ENCODE data around the gene OPCML. TPM values are rescaled to one million over a fixed set of nuclear protein-coding genes. Genes with fewer than 3 reads are reported as not detected.

OPCML gene
- total RNA-seq, 1 donor = under 0.01 TPM

- H3K9me3 ChIP-seq (ENCODE audit: low read depth, low read length) = no peaks in the 10 kb centered on the region
- no peak overlapping the region for H3K4me3 ChIP-seq (ENCODE audit: low read length)
- no peaks in the 10 kb centered on the region for H3K27me3 ChIP-seq (ENCODE audit: insufficient read depth, low read length)
- no peaks in the 10 kb centered on the region for H3K4me1 ChIP-seq (ENCODE audit: insufficient read depth, low read length)
Measured at GRCh38 chr11:132452616-132453015, 1079.7 kb downstream of the OPCML start.

GRCh38 chr11:132451942-132452601, 1080.2 kb downstream of the OPCML start:
- no peaks in the 10 kb centered on the region for H3K4me1 ChIP-seq (ENCODE audit: insufficient read depth, low read length)
- H3K27me3 ChIP-seq (ENCODE audit: insufficient read depth, low read length) = no peaks in the 10 kb centered on the region
- H3K4me3 ChIP-seq (ENCODE audit: low read length) = no peak overlapping the region

GRCh38 chr11:132450631-132451030, 1081.7 kb downstream of the OPCML start:
- Histone ChIP-seq H3K4me3 (ENCODE audit: low read length) (no peak overlapping the region), H3K27me3 (ENCODE audit: insufficient read depth, low read length) (no peaks in the 10 kb centered on the region), H3K9me3 (ENCODE audit: low read depth, low read length) (no peaks in the 10 kb centered on the region), H3K4me1 (ENCODE audit: insufficient read depth, low read length) (no peaks in the 10 kb centered on the region)

More at GRCh38 chr11:132451942-132452601, 1080.2 kb downstream of the OPCML start:
- H3K9me3 ChIP-seq (ENCODE audit: low read depth, low read length) = no peaks in the 10 kb centered on the region

- H3K9me3 ChIP-seq (ENCODE audit: low read depth, low read length) = no peaks in the 10 kb centered on the region
- no peak overlapping the region for H3K4me3 ChIP-seq (ENCODE audit: low read length)
- H3K27me3 ChIP-seq (ENCODE audit: insufficient read depth, low read length) = no peaks in the 10 kb centered on the region
- H3K4me1 ChIP-seq (ENCODE audit: insufficient read depth, low read length) = no peaks in the 10 kb centered on the region
Measured at GRCh38 chr11:132448334-132448995, 1083.8 kb downstream of the OPCML start.

GRCh38 chr11:132447761-132448160, 1084.5 kb downstream of the OPCML start:
- Histone ChIP-seq H3K4me3 (ENCODE audit: low read length) (no peak overlapping the region), H3K4me1 (ENCODE audit: insufficient read depth, low read length) (no peaks in the 10 kb centered on the region), H3K9me3 (ENCODE audit: low read depth, low read length) (no peaks in the 10 kb centered on the region), H3K27me3 (ENCODE audit: insufficient read depth, low read length) (no peaks in the 10 kb centered on the region)

DNA sequence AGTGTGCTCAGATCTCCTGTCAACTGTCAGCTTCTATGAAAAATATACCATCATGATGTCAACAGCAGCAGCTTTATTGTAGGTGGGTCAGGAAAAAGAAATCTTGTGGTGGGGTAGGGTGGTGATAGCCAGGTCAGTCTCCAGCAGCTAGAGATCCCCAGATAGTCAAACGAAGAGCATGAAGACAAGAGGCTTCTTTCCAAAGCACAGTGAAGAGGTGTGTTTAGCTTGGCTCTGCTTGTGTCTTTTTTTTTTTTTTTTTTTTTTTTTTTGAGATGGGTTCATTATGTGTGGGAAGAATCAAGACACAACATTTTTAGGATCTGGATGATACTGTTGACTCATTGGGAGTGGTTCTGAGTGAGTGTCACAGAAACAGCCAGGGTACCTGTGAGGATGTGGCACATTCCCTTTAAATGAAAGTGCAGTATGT, 1086.4 kb downstream of the OPCML start:
- Histone ChIP-seq H3K4me1 (ENCODE audit: insufficient read depth, low read length) (no peaks in the 10 kb centered on the region), H3K4me3 (ENCODE audit: low read length) (no peak overlapping the region), H3K9me3 (ENCODE audit: low read depth, low read length) (no peaks in the 10 kb centered on the region), H3K27me3 (ENCODE audit: insufficient read depth, low read length) (no peaks in the 10 kb centered on the region)

GRCh38 chr11:132444911-132445310, 1087.4 kb downstream of the OPCML start:
- H3K9me3 ChIP-seq (ENCODE audit: low read depth, low read length) = no peaks in the 10 kb centered on the region
- no peaks in the 10 kb centered on the region for H3K4me1 ChIP-seq (ENCODE audit: insufficient read depth, low read length)
- H3K27me3 ChIP-seq (ENCODE audit: insufficient read depth, low read length) = no peaks in the 10 kb centered on the region
- H3K4me3 ChIP-seq (ENCODE audit: low read length) = no peak overlapping the region

- no peak overlapping the region for H3K4me3 ChIP-seq (ENCODE audit: low read length)
- no peaks in the 10 kb centered on the region for H3K9me3 ChIP-seq (ENCODE audit: low read depth, low read length)
- no peaks in the 10 kb centered on the region for H3K4me1 ChIP-seq (ENCODE audit: insufficient read depth, low read length)
- H3K27me3 ChIP-seq (ENCODE audit: insufficient read depth, low read length) = no peaks in the 10 kb centered on the region
Measured at GRCh38 chr11:132439711-132440255, 1092.5 kb downstream of the OPCML start.

- Histone ChIP-seq H3K4me1 (ENCODE audit: insufficient read depth, low read length) (no peaks in the 10 kb centered on the region), H3K4me3 (ENCODE audit: low read length) (no peak overlapping the region), H3K9me3 (ENCODE audit: low read depth, low read length) (no peaks in the 10 kb centered on the region), H3K27me3 (ENCODE audit: insufficient read depth, low read length) (no peaks in the 10 kb centered on the region)
Measured at GRCh38 chr11:132438418-132438817, 1093.9 kb downstream of the OPCML start.

DNA sequence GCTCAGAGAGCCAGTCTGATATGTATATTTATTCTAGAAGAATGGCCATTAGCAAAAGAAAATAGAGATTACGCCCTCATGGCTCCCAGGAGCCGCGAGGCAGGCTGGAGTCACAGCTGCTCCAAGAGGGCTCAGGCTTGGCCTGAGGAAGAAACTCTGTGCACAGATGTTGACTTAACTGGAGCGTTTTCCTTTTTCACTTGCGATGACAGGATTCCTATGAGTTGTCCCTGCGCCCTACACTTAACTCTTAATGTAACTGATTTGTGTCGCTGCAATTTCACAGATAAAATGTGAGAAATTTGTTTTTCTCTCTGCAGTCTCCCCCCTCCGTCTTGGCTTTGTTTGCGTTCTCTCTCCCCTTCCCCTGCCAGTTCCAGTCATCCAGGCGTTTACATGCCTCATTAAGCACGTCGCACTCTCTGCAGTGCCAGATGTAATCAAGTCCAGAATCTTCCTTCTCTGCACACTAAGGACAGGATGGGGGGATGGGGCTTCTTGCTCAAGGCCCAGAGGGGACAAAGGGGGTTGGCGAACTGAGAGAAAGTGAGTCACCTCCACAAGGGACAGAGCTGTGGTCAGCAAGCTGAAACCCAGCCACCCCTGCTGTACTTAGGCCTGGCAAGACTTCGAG, 1101.8 kb downstream of the OPCML start:
- Histone ChIP-seq H3K4me3 (ENCODE audit: low read length) (no peak overlapping the region), H3K27me3 (ENCODE audit: insufficient read depth, low read length) (no peaks in the 10 kb centered on the region), H3K9me3 (ENCODE audit: low read depth, low read length) (no peaks in the 10 kb centered on the region), H3K4me1 (ENCODE audit: insufficient read depth, low read length) (no peaks in the 10 kb centered on the region)

DNA sequence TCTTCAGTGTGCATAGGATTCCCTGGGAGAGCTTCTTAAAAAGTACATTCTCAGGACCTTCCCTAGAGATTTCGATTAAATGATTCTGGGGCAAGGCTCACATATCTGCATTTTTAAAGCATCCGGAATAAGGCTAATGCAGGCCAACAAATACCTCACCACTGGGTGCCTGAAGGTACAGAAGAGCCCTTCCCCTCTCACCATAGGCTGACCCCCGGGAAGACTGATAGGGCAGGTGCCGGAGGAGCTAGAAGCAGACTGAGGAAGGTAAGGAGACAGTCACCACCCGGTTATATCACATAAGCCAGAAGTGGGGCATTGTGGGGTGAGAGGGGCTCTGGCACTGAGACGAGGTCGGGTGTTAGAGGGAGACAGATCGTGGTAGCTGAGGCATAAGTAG, 1102.6 kb downstream of the OPCML start:
- H3K9me3 ChIP-seq (ENCODE audit: low read depth, low read length) = no peaks in the 10 kb centered on the region
- no peaks in the 10 kb centered on the region for H3K4me1 ChIP-seq (ENCODE audit: insufficient read depth, low read length)
- no peak overlapping the region for H3K4me3 ChIP-seq (ENCODE audit: low read length)
- no peaks in the 10 kb centered on the region for H3K27me3 ChIP-seq (ENCODE audit: insufficient read depth, low read length)

GRCh38 chr11:132427611-132428010, 1104.7 kb downstream of the OPCML start:
- no peaks in the 10 kb centered on the region for H3K9me3 ChIP-seq (ENCODE audit: low read depth, low read length)
- H3K27me3 ChIP-seq (ENCODE audit: insufficient read depth, low read length) = no peaks in the 10 kb centered on the region
- H3K4me1 ChIP-seq (ENCODE audit: insufficient read depth, low read length) = no peaks in the 10 kb centered on the region
- H3K4me3 ChIP-seq (ENCODE audit: low read length) = no peak overlapping the region

DNA sequence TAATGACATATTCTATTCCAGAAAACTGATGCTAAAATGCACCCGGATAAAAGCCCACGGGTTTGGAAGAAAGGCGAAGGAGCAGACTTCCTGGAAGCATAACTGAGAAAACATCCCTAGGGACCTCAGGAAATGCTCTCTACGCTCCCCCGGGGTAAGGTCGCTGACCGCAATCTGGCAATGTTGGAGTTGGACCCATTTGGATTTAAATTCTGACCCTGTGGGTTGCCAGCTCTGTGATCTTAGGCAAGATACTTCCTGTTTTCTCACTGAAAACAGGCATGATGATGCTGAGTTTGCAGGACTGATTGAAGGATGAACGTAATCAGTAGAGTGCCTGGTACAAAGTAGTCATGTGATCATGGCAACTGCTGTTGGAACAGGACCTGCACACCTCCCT, 1107.9 kb downstream of the OPCML start:
- H3K27me3 ChIP-seq (ENCODE audit: insufficient read depth, low read length) = no peaks in the 10 kb centered on the region
- no peak overlapping the region for H3K4me3 ChIP-seq (ENCODE audit: low read length)
- no peaks in the 10 kb centered on the region for H3K4me1 ChIP-seq (ENCODE audit: insufficient read depth, low read length)
- no peaks in the 10 kb centered on the region for H3K9me3 ChIP-seq (ENCODE audit: low read depth, low read length)

DNA sequence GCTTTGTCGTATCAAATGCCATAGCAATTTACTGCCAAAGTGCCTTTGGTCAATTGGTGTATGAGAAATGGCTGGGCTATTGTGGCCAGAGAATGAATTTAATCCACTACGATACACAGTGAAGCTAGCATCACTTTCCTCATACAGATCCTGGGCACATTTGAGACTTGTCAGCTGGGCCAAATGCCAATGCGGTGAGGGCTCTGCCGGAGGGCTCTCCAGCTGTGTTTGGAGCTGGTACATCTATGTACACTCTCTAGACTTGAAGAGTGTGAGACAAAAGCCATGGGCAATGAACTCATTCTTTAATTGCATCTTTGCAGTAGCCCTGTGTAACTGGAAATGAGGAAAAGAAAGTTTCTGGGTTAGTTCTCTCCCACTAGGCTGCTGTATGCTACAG, 1109.0 kb downstream of the OPCML start:
- Histone ChIP-seq H3K27me3 (ENCODE audit: insufficient read depth, low read length) (no peaks in the 10 kb centered on the region), H3K9me3 (ENCODE audit: low read depth, low read length) (no peaks in the 10 kb centered on the region), H3K4me3 (ENCODE audit: low read length) (no peak overlapping the region), H3K4me1 (ENCODE audit: insufficient read depth, low read length) (no peaks in the 10 kb centered on the region)

- Histone ChIP-seq H3K4me3 (ENCODE audit: low read length) (no peak overlapping the region), H3K4me1 (ENCODE audit: insufficient read depth, low read length) (no peaks in the 10 kb centered on the region), H3K9me3 (ENCODE audit: low read depth, low read length) (no peaks in the 10 kb centered on the region), H3K27me3 (ENCODE audit: insufficient read depth, low read length) (no peaks in the 10 kb centered on the region)
Measured at GRCh38 chr11:132422722-132423121, 1109.6 kb downstream of the OPCML start.
